GM23338 (cell line): ENCODE measurements around the gene RNF186. TPM values are rescaled to one million over a fixed set of nuclear protein-coding genes. Genes with fewer than 3 reads are reported as not detected.

ENCODE experiments used
- ATAC-seq: fragments of 200-7000 bp; cut with Tn5 transposase; 3 replicates; pipeline ENCODE4 v1.9.1; 2020
- DNase-seq: peaks from one replicate; pipeline ENCODE4 v3.0.0-alpha.2; 2015; ENCODE audit warnings: low spot score
- H2AFZ ChIP-seq: fragments of 200-600 bp; sonication (generic); 2 replicates; pipeline ENCODE4 v1.8.0; 2016; ENCODE audit warnings: antibody characterized with exemption, mild to moderate bottlenecking, moderate library complexity
- H3F3A ChIP-seq: fragments of 200-600 bp; sonication (generic); replicated peaks from 2 replicates; pipeline ENCODE4 v1.8.0; 2017; ENCODE audit warnings: antibody characterized with exemption, mixed run types, low read depth
- H3K27ac ChIP-seq: fragments of 200-600 bp; sonication (generic); 2 replicates; pipeline ENCODE4 v1.6.1; 2016; ENCODE audit warnings: low read depth
- H3K27me3 ChIP-seq: fragments of 200-600 bp; sonication (generic); 2 replicates; pipeline ENCODE4 v1.8.0; 2016; ENCODE audit warnings: mild to moderate bottlenecking, mixed run types, moderate library complexity; ENCODE audit not compliant: insufficient read depth
- H3K36me3 ChIP-seq: fragments of 200-600 bp; sonication (generic); 2 replicates; pipeline ENCODE4 v1.8.0; 2016; ENCODE audit warnings: mild to moderate bottlenecking; ENCODE audit not compliant: insufficient read depth
- H3K4me1 ChIP-seq: fragments of 200-600 bp; sonication (generic); 2 replicates; pipeline ENCODE4 v1.8.0; 2016; ENCODE audit warnings: mild to moderate bottlenecking, moderate library complexity; ENCODE audit not compliant: insufficient read depth
- H3K4me2 ChIP-seq: fragments of 200-600 bp; sonication (generic); 2 replicates; pipeline ENCODE4 v1.7.1; 2017; ENCODE audit warnings: mixed run types
- H3K4me3 ChIP-seq: fragments of 200-600 bp; sonication (generic); 2 replicates; pipeline ENCODE4 v1.6.1; 2016; ENCODE audit warnings: mixed run types
- H3K79me2 ChIP-seq: fragments of 200-600 bp; sonication (generic); replicated peaks from 2 replicates; pipeline ENCODE4 v1.8.0; 2017; ENCODE audit warnings: mild to moderate bottlenecking; ENCODE audit not compliant: insufficient read depth
- H3K9me2 ChIP-seq: fragments of 200-600 bp; sonication (generic); 2 replicates; pipeline ENCODE4 v1.8.0; 2017; ENCODE audit not compliant: insufficient read depth
- H4K20me1 ChIP-seq: fragments of 200-600 bp; sonication (generic); replicated peaks from 2 replicates; pipeline ENCODE4 v1.8.0; 2017; ENCODE audit warnings: mild to moderate bottlenecking; ENCODE audit not compliant: insufficient read depth
- H3K27ac Mint-ChIP-seq: 2 replicates; pipeline ENCODE4 v1.8.0; 2020; ENCODE audit warnings: inconsistent platforms, mild to moderate bottlenecking, moderate library complexity, mixed read lengths
- H3K27me3 Mint-ChIP-seq: 3 replicates; pipeline ENCODE4 v1.8.0; 2022; ENCODE audit warnings: low read depth, mild to moderate bottlenecking, moderate library complexity, mixed read lengths, inconsistent platforms; ENCODE audit not compliant: insufficient read depth, poor library complexity
- H3K36me3 Mint-ChIP-seq: 3 replicates; pipeline ENCODE4 v1.8.0; 2021; ENCODE audit warnings: low read depth, mild to moderate bottlenecking, inconsistent platforms, moderate library complexity, mixed read lengths
- H3K4me1 Mint-ChIP-seq: 3 replicates; pipeline ENCODE4 v1.8.0; 2020; ENCODE audit warnings: mild to moderate bottlenecking, inconsistent platforms, mixed read lengths
- H3K4me3 Mint-ChIP-seq: 3 replicates; pipeline ENCODE4 v1.8.0; 2021; ENCODE audit warnings: moderate library complexity, mild to moderate bottlenecking, inconsistent platforms, mixed read lengths
- H3K9me3 Mint-ChIP-seq: 3 replicates; pipeline ENCODE4 v1.8.0; 2020; ENCODE audit warnings: moderate library complexity, mild to moderate bottlenecking, inconsistent platforms, mixed read lengths
- CREB1 ChIP-seq: fragments of 250-450 bp; sonication (Bioruptor Pico); IDR thresholded peaks from 2 replicates; pipeline ENCODE4 v1.5.0; 2020; ENCODE audit warnings: low read depth, mild to moderate bottlenecking, moderate library complexity
- CTCF ChIP-seq, 2 experiments: fragments of 200-600 bp in 1 of 2; sonication (generic) in 1 of 2; conservative IDR thresholded peaks; 2 replicates each; pipeline versions ENCODE4 v1.5.1 to v1.6.1; 2016 to 2017; ENCODE audit warnings: antibody characterized with exemption in 2 of 2, low read depth in 2 of 2, mild to moderate bottlenecking in 2 of 2, moderate library complexity in 1 of 2
- ETS1 ChIP-seq: IDR thresholded peaks from 2 replicates; pipeline ENCODE4 v1.6.1; 2016; ENCODE audit warnings: antibody characterized with exemption
- EZH2 ChIP-seq: fragments of 200-600 bp; sonication (generic); IDR thresholded peaks from one replicate; pipeline ENCODE4 v1.8.0; 2017; ENCODE audit warnings: antibody characterized with exemption, mild to moderate bottlenecking, low read depth; ENCODE audit not compliant: unreplicated experiment
- EZH2phosphoT487 ChIP-seq: fragments of 200-600 bp; sonication (generic); IDR thresholded peaks from one replicate; pipeline ENCODE4 v1.8.1; 2018; ENCODE audit warnings: antibody characterized with exemption; ENCODE audit not compliant: unreplicated experiment
- JUNB ChIP-seq: IDR thresholded peaks from one replicate; pipeline ENCODE4 v1.6.1; 2016; ENCODE audit warnings: antibody characterized with exemption; ENCODE audit not compliant: unreplicated experiment
- NANOG ChIP-seq: IDR thresholded peaks from 2 replicates; pipeline ENCODE4 v1.6.1; 2016; ENCODE audit warnings: antibody characterized with exemption, borderline replicate concordance
- POLR2AphosphoS5 ChIP-seq: IDR thresholded peaks from 2 replicates; pipeline ENCODE4 v1.6.1; 2016; ENCODE audit warnings: antibody characterized with exemption, low read depth
- REST ChIP-seq: IDR thresholded peaks from one replicate; pipeline ENCODE4 v1.6.1; 2018; ENCODE audit warnings: antibody characterized with exemption; ENCODE audit not compliant: unreplicated experiment
- STAT1 ChIP-seq: IDR thresholded peaks from one replicate; pipeline ENCODE4 v1.6.1; 2016; ENCODE audit warnings: antibody characterized with exemption; ENCODE audit not compliant: unreplicated experiment
- ZNF114 ChIP-seq: fragments of 250-450 bp; sonication (Bioruptor Pico); IDR thresholded peaks from 2 replicates; pipeline ENCODE4 v1.5.0; 2020; ENCODE audit warnings: mild to moderate bottlenecking, moderate library complexity
- ZNF331 ChIP-seq: fragments of 250-450 bp; sonication (Bioruptor Pico); IDR thresholded peaks from 2 replicates; pipeline ENCODE4 v1.5.0; 2020; ENCODE audit warnings: low read depth, mild to moderate bottlenecking, moderate library complexity
- ZNF462 ChIP-seq: fragments of 250-450 bp; sonication (Bioruptor Pico); IDR thresholded peaks from 2 replicates; pipeline ENCODE4 v1.5.0; 2020; ENCODE audit warnings: mild to moderate bottlenecking, moderate library complexity
- polyA plus RNA-seq: library from polyadenylated mRNA; unstranded; fragments of >200 nt; fragmentation: Nextera tagmentation; extraction: Ambion mirVana; gene quantifications from 2 replicates; pipeline ENCODE4 v1.2.1, GENCODE V29; 2016
- total RNA-seq: library from RNA; depleted of rRNA; stranded (reverse); fragments of >200 nt; shearing (Covaris generic); gene quantifications from 2 replicates; pipeline ENCODE4 v1.2.3, GENCODE V29; 2014

The RNF186 gene
- total and polyA plus RNA-seq, 2 experiments from 2014 or later, result not detected

DNA sequence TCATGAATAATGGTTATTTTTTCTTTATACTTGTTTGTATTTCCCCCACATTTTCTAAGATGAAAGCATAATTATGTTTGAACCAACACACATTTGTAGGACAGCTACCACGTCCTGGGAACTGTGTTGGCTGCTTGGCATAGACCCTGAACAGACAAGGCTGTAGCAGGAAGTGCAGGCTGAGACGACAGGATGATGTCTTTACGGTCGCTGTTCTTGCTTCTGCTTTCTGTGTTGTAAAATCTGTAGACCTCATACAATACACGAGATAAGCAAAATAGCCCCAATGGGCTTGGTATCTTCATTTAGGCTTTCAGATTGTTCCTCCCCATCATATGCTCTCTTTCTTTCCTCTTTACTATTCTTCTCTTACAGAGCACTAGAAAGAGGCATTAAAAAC is 43.8 kb upstream of the RNF186 start:
- DNase-seq, result no peak
- Histone ChIP-seq H3K4me3 (no peak overlapping the region), H3K36me3 (no peaks in the 10 kb centered on the region), H3K4me1 (no peaks in the 10 kb centered on the region), H4K20me1 (no peaks in the 10 kb centered on the region), H3K4me2 (no peak overlapping the region), H3K9me2 (no peaks in the 10 kb centered on the region), H3K27me3 (no peaks in the 10 kb centered on the region), H3K79me2 (no peaks in the 10 kb centered on the region), H3F3A (no peaks in the 10 kb centered on the region), H3K27ac (no peak overlapping the region), H2AFZ (no peak overlapping the region)
- Mint-ChIP-seq H3K4me1 (no peaks in the 10 kb centered on the region), H3K36me3 (peaks cover 5% of the 10 kb centered on the region; the same call in 1 of the 3 replicates), H3K27ac (no peak overlapping the region), H3K27me3 (peaks cover 9% of the 10 kb centered on the region), H3K4me3 (no peak overlapping the region), H3K9me3 (peaks cover 11% of the 10 kb centered on the region; the same call in 2 of the 3 replicates)
- ATAC-seq, result no peak
- TF ChIP-seq CREB1 (CRISPR knock-in tag) (no peak), ZNF462 (no peak), EZH2 (no peak), ZNF114 (CRISPR knock-in tag) (no peak), NANOG (no peak), CTCF (conservative IDR thresholded peaks at IDR 0.05; ENCODE audit: low read depth in 2 of 2) (no peak), JUNB (no peak), REST (no peak), STAT1 (no peak), ETS1 (no peak), EZH2phosphoT487 (no peak), ZNF331 (CRISPR knock-in tag) (no peak), POLR2AphosphoS5 (no peak)
